Non-pigmented ciliary epithelial cell (primary cell): ENCODE data around the gene WDR82.
A peak's percentile ranks its signal among the peaks of the same experiment; 100 is the strongest.

ENCODE experiments used
- DNase-seq: peaks from one replicate; pipeline ENCODE4 v3.0.0-alpha.2; 2010; ENCODE audit warnings: low read depth

Gene WDR82

DNA sequence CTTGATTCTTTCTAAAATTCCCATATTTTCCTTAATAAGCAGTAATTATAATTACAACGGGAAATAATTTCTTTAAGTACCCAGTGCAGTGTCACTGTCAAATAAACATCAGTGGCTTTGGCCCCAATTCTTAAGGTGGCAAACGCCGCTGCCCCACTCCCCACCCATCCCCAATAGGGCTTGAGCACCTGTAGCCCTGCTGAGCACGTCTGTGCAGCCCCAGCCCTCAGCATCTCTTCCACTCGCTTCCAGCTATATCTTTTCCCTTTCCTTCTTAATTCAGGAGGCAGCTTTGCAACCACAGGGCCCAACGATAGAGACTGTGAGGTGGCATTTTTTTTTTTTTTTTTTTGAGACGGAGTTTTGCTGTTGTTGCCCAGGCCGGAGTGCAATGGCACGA lies 23.8 kb downstream of the WDR82 start:
- no peak for DNase-seq

DNA sequence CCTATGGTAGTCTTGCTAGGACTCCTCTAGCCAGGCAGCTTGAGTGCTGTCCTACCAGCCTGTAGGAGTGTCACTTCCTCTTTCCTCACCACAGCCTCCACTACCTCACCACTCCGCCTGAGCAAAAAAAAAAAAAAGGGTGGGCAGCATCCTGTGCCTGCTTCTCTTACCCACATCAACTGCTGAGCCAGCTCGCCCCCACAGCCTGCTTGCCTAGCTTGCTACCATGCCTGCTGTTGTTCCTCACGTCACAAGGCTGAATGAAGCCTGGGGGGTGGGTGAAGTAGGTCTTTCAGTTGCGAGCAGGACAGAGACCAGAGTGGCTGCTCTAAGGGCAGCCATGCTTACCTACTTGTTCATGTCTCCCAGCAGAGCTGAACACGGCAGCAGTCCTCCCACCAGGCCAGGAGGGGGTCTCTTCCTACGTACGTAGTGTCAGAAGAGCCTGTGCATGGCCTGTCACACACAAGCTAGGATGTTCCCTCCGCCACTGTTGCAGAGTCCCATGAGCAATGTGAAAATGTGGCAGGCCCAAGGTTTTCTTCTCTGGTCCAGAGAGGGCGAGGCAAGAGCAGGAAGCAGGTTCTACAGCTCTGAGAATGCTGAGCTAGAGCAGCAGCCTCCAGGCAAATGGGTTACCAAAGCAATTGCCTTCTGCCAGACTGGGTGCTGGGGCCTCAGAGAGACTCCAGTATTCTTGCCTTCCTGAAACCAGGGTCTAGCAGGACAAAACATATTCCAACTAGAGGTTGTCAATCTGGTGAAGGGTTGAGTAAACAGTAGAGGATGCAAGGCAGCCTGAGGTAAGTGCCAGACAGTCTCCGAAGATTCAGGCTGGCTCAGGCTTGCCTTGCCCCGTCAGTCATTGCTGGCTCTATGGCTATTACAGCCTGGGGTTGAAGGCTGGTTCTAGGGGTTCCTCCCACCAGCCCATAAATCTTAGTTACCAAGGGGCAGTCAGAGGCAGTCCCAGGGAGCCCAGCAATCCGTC lies 24.8 kb downstream of the WDR82 start:
- no peak for DNase-seq

DNA sequence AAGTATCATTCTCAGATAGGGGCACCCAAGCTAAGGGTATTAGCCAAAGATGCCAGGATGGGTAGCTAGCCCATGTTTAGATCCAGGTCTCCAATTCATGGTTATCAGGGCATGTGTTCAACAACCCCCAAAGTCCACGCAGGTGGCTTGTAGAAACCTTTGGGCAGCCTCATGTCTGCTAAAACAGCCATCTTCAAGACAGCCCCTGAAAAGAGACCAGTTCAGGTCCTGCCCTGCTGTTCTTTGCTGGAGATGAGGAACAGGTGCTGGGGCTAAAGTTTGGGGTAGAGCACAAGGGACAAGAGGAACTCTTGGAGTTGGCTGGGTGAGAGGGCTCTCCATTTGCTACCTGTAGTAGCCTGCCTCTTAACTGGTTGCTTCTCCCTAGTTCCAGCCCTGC lies 28.3 kb downstream of the WDR82 start:
- no peak for DNase-seq

DNA sequence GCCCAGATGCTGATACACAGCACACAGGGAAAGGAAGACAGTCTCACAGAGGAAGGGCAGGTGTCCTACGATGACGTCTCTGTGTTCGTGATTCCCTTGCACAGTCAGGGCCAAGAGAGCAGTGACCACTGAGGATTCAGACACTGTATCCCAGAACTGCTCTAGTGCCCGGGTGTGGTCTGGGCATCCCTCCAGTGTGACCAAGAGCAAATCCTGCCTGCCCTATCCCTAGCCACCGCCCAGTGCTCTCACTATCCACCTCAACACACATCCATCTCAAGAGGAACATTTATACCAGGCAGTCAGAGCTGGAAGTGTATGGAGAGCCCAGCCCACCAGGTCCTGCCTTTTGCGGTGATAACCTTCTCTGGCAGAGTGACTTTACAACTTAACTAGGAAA lies 28.8 kb downstream of the WDR82 start:
- no peak for DNase-seq

DNA sequence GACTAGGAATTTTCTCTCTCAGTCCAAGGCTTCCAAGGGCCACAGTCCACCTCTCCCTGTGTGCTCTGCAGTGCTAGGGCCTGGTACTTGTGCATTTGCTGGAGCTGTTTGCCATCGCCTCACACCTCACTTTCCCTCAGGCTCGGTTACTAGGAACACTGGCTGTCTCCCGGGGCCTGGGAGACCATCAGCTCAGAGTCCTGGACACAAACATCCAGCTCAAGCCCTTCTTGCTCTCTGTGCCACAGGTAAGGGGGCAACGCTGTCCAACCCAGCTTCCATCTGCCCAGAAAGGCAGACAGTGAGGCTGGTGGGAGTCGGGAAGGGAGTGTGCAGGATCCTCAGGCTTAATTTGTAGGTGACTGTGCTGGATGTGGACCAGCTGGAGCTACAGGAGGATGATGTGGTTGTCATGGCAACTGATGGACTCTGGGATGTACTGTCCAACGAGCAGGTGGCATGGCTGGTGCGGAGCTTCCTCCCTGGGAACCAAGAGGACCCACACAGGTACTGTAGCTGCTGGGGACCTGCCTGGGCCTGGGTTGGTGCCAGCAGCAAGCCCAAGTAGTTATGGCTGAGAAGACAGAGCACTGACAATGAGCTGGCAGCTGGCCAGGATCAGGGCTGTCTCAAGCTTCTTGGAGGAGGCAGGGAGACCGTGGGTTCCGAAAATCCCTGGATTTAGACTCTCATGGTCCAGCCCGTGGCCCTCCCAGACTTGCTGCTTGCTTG lies 29.5 kb downstream of the WDR82 start:
- DNase-seq = no peak

DNA sequence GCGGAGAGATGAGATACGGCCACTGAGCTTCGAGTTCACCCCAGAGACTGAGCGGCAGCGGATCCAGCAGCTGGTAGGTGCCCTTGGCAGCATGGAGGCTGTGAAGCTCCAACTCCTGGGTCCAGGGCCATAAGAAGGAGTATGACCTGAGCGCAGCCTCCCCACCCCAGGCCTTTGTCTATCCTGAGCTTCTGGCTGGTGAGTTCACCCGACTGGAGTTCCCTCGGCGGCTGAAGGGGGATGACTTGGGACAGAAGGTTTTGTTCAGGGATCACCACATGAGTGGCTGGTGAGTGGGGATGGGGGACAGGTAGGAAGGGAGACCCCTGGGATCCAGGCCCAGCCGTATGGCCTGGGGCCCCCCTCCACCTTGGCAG lies 30.3 kb downstream of the WDR82 start:
- DNase-seq = no peak

DNA sequence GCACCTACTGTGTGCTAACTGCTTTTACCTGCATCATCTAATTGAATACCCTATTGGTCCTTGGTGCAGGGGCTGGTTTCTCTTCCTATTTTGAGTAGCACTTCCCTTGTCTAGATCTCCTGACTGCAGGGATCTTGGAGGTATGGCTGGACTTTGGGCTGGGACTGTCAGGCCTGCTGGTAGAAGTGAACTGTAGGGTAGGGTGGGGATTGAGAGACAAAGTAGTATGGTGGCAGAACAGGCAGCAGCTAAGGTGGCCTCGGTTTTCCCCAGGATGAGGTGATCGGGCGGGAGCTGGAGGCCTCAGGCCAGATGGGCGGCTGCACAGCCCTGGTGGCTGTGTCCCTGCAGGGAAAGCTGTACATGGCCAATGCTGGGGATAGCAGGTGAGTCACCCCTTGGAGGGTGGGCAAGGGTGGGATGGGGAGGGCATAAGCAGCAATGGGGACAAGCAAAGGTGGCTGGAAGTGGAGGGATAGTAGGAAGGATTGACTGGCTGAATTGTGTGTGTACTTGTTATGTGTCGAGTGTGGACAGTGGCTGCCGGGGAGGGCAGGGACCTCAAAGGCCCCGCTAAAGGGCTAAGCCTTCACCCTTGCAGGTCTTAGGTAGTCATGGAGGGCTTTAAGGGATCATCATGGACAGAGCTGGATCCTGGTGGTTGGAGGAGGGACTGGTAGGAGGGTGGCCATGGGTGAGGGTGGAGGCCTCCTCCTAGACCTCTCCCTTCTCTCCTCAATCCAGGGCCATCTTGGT lies 30.9 kb downstream of the WDR82 start:
- DNase-seq = no peak

DNA sequence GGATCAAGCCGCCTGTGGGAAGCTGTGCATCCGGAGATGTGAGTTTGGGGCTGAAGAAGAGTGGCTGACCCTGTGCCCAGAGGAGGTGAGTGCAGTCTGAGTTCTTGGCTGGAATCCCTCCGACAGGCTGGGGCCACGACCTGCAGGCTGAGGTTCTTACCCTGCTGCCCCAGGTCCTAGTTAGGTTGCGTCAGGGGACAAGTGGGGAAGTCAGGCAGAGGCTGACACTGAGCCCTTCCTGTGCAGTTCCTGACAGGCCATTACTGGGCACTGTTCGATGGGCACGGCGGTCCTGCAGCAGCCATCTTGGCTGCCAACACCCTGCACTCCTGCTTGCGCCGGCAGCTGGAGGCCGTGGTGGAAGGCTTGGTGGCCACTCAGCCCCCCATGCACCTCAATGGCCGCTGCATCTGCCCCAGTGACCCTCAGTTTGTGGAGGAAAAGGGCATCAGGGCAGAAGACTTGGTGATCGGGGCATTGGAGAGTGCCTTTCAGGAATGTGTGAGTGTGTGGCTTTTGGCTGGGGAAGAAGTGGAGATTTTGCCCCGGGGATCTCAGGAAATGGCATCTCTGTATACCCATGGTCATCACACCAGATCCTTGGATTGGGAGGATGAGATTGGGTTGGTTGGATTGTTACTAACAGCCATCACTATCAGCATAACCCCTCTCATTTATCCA lies 31.6 kb downstream of the WDR82 start:
- DNase-seq = no peak

DNA sequence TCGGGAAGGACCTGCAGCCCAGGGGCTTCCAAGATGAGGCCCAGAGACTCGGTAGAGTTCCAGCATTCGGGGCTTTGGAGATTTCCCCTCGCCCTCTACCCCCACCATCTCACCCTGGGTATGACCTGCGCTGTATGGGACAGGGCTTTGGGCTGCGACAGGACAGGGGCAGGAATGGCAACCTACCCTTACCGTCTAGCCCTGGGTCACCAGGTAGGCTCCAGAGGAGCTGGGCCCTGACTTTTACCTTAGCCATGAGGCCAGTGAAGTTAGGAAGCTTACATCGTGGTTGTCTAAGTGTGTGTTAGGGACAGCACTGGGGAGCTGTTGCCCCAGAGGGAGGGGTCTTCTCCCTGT lies 32.2 kb downstream of the WDR82 start:
- DNase-seq = no peak

DNA sequence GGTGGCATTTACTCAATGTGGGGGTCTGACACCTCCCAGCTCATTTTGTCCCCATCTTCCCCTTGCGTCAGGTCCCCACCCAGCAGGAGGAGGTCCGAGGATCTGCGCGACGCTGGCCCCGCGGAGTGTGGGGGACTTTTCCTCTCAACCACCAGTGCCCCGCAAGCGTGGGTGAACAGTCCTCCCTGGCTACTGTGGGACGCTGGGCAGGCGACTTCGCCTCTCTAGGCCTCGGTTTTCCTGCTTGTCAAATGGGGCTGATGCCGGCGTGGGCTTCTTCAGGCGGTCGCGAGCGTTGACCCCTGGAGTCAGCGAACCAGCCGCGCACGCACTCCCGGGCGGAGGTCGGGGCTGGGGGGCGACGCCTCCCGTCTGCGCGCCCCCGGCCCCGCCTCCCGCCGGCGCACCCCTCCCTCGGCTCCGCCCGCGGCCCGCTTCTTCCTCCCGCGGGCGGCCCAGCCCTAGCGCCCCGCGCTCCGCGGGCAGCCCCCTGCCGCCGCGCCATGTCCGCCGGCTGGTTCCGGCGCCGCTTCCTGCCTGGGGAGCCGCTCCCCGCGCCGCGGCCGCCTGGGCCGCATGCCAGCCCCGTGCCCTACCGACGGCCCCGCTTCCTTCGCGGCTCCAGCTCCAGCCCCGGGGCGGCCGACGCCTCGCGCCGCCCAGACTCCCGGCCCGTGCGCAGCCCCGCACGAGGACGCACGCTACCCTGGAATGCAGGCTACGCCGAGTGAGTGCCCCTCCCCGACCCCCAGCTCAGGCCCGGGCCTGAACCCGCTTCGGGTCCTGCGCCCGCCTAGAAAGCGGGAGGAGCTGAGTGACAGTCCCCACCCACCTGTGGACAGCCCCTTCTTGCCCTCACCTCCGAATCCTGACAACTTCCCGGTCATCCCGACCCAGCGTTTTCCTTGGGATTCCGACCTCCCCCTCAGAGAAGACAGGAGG lies 32.9 kb downstream of the WDR82 start, which contains the start of gene PPM1M:
TSS of gene PPM1M (plus strand) at position 438 of the 942 bp plus-strand sequence. CDS start at position 504, 66 bp downstream.
- DNase-seq = no peak

DNA sequence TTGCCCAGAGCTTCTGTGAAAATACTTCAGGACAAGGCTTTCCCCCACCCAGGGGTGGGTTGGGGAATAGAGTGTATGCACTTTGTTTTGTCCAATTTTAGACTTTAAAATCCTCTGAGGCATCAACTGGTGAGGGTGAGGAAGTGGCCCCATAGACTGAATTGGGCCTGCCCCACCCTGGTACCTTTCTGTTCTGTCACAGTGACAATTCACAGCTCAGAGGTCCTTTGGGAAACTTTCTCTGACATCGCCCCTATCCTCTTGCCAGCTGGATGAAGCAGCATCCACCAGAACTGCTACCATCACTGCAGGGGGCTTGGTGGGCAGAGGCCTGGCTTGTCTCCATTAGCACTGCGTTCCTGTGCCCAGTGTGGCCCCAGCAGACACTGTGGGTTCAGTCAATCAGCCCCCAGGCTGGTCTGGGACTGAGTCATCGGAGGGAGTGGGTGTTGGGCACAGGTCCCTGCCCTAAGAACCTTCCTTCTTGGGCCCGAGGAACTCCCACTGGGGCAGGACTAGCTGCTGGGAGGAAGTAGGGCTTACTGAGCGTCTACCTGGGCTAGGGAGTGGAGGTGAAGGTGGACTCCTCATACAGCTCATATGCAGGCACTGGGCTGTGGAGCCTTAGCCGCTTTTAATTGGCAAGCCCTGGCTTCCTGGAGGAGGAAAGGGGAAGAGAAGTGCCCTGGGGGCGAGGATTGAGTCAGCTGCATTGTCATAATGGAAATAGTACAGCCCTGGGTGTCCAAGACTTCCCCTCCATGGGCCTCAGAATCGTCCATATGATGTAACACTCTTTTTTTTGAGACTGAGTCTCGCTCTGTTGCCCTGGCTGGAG lies 34.4 kb downstream of the WDR82 start:
- no peak for DNase-seq

DNA sequence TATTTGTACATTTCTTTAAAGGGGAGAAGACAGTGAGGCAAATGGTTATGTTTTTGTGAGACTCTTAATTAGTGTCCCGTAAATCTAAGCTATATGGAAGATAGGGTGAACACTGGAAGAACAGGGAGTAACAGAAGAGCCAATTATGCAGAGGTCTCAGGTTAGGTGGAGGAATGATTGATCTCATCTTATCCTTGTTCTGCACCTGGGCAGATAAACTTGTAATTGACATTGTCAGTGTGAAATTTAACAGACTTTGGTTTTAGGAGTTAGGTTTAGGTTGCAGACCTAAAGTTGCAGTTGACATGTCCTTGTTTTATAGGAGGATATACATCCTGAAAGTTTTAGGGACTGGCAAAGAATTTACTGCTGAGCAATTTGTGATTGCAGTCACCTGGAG lies 36.4 kb downstream of the WDR82 start:
- no peak for DNase-seq

DNA sequence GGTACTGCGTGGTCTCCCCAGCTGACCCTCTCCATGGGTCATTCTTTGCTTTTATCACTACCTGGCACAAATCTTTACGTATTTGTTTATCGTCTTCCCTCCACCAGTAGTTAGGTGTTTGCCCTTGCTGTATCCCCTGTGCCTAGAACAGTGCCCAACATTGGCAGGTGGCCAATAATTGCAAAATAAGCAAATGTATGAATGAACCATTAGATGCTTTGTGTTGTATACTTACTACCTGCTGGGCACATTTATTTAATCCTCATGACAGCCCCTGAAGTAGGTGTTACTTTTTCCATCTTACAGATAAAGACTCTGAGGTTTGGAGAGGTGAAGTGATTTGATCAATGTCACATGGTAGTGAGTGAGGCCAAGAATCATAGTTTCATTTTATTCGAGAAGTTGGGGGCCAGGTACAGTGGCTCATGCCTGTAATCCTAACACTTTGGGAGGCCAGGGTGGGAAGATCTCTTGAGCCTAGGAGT lies 37.5 kb downstream of the WDR82 start:
- no peak for DNase-seq

DNA sequence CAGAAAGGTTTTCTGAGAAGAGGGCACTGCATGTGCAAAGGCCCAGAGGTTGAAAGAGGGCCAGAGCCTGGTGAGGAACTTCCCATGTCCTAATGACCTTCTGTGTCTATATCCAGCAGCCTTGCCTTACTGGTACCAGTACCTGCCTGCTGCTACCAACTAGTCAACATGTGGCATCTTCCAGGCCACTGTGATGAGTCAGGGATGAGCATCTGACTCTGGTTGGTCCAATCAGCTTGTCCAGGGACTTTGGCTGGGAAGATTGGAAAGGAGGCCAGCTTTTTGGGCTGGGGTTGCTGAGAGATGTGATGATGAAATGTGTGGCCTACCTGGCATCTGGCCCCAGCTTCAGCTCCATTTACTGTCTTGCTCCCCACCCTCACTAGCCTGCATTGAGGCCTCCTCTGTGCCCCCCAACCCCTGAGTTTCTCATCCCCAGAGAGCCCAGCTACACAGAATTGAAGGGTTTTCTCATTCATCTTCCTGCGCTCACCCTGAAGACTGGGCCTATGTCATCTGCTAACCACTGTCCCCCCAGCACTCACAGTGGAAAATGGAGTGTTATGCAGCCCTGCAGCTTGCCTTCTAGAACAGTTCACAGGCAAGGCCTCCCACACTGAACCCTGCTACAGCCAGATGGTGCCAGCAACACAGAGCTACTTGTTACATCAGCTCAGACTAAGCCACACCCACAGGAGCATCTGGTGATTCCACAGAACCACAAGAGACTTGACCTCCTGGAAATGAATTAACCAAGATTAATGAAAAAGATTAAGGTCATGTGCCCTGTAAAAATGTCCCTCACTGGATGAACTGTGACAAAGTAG lies 38.2 kb downstream of the WDR82 start:
- DNase-seq = peak; percentile 94

DNA sequence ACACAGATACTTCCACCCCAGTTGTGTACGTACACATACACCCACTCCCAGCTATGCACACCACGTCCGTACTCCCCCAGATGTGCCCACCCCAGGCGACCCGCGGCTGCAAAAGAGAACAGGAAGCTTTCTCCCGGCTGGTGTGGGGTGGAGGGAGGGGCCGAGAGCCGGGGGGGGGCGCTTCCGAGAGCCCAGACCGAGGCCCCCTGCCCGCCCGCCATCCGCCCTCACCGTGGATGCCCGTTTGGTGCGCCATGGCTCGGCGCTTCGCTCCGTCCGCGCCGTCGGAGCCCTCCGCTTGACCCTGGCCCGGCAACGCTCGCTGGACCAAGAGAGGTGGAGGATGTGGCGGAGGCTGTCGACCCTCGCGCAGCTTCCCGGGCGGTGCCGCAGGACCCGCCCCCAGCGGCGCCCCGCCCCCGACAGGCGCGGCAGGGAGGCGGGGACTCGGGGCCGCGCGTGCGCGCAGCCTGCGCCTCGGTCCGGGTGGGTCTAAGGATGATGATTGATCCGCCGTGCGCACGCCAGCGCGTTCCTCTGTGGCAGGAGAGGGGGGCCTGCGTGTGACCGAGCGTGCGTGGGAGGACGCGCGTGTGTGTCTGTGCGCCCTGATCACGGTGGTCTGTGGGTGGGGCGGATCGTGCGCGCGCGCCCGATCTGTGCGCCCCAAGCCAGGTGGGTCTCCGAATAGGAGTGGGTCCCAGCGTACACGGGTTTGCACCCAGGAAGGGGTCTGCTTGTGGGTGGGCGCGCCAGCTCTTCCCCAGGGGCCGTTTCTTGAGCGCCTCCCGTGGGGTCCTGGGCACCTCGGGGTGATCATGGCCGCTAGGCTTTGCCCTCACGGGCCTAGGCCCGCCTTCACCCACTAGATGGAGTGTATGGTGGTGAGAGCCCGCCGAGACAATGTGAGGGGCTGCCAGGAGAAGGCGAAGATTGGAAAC lies 39.4 kb downstream of the WDR82 start, which contains the start of gene TWF2:
TSS of gene TWF2 (minus strand) at position 398 of the 941 bp plus-strand sequence. CDS start at position 256, 142 bp downstream.
- DNase-seq = no peak

DNA sequence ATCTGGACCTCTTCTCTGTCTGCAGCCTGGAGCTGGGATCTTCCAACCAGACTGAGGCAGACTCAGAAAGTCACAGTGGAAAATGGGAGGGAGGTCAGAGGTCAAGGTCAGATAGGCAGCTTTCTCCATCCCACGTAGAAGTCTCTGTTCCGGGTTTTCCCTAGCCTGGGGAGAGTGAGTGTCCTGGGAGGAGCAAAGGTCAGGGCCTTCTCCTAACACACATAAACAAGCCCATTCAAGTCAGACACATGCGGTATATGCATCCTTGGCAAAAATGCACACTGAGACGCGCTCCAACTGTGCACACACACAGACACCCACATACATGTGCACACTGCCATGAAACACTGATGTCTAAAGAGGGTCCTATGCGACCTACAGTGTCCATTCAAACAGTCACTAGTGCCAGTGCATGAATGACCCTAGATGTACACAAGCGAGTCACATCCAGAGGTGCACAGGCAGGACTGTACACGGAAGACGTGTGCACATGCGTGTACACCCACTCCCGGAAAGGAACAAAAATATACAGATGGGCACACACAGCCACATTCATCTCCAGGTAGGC lies 40.2 kb downstream of the WDR82 start:
- no peak for DNase-seq

DNA sequence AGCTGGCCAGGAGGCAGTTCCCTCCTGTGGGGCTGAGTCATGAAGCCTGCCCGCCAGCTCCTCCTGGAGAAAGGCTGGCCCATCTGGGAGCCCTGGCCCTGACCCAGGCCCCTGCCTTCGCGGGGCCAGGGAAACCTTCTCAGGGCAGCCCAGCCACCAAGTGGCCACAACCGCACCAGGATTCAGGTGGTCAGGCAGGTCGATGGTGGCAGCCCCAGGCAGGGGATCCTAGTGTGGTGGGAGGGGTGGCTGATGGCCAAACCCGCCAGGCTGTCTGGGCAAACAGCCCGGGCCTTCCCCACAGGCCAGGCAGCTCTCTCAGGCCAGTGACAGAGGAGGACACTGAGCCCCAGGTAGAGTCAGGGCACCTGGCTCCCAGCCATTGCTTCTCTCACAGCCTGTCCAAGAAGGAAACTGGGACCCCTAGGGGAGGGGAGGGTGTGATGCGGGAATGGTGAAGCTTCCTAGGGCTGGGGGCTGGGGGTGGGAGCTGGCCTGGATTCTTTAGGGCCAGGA lies 40.7 kb downstream of the WDR82 start:
- peak; percentile 54 for DNase-seq
